HCEC 1CT (cell line): ENCODE measurements around the gene DDI1.
"Not testable (repeated sequence)": the region's sequence is repeated elsewhere in the genome, so short reads cannot be mapped to it uniquely, and the experiment has no call there.

Experiments
- DNase-seq: peaks from one replicate; pipeline ENCODE4 v3.0.0-alpha.2; 2017

DDI1 gene

DNA sequence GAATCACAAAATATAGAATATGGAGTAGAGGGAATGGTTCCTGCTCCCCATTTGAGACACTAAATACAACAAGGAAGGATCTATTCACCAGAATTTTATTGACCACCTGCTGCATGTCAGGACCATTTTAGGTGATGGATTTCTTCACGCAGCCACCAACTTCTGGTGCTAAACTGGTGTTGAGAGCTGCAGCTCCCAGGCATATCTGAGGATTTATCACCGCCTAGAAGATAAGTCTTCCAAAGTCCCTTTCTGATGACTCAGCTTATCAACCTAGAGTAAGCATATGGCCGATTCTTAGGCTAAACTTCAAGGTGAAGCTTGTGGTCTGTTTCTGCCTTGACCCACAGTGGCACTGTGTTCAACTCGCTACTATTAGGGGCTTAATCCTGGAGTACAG is 6.7 kb downstream of the DDI1 start:
- DNase-seq: no peak

DNA sequence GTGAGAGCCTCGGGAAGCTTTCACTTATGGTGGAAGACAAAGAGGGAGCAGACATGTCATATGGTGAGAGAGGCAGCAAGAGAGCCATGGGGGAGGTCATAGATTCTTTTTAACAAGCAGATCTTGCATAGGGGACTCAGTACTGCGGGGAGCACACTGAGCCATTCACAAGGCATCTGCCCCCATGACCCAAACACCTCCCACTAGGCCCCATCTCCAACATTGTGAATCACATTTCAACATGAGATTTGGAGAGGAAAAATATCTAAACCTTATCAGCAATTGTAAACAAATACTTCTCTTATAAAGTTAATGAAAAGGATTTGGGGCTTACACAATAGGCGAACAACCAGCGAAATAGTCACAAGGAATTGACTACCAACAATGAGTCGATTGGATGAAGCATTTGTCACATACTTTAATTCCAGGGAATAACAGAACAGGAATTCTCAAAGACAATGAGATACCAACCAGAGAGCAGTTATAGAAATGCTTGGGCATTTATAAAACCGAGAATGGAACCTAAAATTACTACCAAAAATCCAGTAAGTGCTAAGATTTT is 7.3 kb downstream of the DDI1 start:
- DNase-seq: no peak

DNA sequence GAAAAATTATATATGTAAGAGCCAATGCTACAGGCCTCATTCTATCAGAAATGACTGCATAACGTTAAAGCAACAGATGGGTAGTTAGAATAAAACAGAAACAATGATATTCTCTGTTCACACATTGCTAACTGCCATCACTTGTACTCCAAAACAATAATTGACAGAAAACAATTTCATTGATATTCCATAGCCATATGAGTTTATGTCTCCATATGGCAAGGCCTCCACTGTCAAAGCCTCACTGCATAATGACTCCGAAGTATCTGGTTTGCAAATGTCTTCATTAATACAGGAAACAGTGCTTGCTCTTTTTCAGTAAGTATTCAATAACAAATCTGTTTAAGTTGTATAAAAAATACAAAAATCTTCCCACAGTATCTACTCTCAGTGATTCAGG is 9.9 kb downstream of the DDI1 start:
- no peak for DNase-seq

DNA sequence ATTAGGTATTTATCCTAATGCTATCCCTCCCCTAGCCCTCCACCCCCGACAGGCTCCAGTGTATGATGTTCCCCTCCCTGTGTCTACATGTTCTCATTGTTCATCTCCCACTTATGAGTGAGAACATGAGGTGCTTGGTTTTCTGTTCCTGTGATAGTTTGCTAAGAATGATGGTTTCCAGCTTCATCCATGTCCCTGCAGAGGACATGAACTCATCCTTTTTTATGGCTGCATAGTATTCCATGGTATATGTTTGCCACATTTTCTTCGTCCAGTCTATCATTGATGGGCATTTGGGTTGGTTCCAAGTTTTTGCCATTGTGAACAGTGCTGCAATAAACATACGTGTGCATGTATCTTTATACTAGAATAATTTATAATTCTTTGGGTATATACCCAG is 10.4 kb downstream of the DDI1 start:
- not testable (repeated sequence) for DNase-seq

DNA sequence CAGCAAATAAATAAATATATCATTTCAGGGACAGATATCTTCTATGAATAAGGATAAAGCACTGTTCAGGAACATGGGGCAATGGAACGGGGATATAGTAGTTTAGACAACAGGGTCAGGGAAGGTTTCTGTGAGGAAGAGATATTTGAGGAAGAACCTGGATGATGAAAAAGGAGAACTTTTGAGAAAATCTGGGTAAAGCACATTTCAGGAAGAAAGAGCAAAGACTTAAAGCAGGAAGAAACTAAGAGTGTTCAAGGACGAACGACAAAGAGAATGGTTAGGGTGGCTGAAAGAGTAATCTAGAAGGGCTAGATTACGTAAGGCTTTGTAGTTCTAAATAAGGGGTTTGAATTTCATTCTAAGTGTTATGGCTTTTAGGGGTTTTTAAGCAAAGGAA is 12.7 kb downstream of the DDI1 start:
- no peak for DNase-seq

DNA sequence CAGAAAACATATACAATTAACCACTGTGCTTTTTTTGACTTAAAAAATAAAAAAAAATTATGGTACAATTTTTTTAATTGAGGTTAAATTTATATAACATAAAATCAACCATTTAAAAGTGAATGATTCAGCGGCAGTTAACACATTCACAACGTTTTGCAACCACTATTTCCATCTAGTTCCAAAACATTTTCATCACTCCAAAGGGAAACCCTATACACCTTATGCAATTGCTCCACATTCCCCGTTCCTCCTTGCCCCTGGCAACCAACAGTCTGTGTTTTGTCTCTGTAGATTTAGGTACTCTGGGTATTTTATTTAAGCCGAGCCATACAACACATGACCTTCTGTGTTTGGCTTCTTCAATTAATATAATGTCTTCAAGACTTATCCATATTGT is 15.3 kb downstream of the DDI1 start:
- no peak for DNase-seq

DNA sequence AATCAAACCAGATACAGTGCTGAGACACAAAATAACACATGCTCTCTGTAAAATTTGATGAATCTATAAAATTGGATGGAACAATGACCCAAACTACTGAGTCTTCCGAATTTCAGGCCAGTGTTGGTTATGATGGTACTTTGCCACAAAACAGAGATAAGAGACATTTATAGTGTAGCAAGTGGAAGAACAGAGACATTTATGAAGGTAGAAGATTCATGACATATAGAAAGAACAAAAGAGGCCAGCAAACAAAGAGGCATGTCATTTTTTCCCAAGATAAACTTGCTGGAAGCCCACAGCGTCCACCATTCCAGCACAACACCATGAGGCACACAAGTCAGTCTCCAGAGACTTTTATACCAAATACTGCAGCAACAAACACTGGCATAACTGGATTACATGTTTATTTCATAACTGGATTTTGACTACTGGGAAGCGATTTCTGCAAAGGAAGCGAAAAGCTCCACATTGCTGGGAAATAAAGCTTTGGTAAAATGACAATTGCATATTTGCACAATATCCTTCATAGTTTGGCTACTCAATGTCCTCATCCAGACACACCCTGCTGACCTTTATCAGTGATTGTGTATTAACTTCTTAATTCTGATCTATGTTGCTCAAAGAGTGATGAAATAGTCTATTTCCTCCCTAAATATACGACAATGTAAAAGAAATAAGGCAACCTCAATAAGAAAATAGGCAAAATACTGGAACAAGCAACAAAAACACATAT is 17.5 kb downstream of the DDI1 start:
- no peak for DNase-seq

DNA sequence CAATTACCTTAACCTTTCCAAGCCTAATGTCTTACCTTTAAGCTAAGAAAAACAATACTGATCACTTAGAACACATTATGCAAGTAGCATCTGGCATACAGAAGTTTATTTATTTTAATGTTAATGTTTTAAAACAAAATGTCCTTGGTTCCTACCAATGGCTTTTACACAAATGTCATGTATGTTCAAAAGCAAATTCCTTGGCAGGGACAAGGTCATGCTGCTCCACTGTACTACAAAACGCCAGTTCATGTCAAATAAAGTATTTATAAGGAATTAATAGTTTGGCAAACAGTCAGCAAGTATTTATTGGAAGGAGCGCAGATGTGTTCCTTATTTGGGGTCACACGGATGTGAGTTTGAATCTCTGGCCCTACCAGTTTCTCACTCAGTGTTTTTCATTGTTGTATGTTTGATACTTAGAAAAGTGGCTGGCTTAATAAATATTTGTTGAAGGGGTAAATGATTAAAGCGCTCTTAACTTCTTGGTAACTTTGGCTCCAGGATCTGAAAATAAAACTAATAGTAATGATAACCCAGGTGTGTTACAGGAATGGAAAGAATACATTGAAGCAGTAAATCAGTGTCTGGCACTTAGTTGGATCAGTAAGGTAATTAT is 18.6 kb downstream of the DDI1 start:
- no peak for DNase-seq

DNA sequence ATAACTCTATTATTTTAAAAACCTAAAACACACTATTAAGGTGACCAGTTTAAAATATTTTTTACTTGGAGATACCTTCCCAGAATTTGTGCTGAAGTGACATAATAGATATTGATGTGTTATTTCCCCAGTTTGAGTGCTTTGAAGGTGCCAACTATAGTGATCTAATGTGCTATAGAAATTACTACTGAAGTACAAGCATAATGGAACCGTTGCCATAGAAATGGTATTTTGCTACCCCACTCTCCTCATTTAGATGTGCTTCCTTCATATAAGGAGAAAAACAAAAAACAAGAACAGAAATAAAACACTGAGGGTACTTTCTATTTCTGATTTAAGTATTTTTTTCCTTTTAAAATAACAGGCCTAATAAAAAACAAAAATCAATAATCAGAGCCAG is 19.2 kb downstream of the DDI1 start:
- no peak for DNase-seq

DNA sequence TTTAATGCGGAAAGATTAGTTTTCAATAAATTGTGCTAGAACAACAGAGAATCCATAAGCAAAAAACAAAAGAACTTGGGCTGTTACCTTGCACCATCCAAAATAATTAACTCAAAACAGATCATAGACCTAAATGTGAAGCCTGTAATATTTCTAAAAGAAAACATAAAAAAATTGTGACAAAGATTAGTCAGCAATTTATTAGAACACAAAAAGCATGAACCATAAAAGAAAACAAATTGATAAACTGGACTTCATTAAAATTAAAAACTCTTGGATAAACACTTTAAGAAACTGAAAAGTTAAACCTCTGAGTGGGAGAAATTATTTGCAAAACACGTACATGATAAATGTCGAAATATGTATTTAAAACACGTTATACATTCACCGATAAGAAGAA is 21.5 kb downstream of the DDI1 start:
- DNase-seq: no peak

DNA sequence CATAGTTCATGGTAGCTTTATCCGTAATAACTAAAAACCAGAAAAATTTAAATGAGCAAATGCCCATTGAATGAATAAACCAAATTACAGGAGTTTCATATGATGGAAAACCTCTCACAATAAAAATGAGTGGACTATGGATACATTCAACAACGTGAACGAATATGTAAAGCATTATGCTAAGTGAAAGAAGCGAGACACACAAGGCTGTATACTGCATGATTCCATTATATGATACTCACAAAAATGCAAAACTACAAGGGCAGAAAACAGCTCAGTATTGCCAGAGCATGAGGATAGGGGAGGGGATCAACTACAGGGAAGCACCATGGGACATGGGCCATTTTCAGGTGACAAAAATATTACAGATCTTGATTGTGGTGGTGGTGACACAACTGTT is 22.2 kb downstream of the DDI1 start:
- DNase-seq: no peak

DNA sequence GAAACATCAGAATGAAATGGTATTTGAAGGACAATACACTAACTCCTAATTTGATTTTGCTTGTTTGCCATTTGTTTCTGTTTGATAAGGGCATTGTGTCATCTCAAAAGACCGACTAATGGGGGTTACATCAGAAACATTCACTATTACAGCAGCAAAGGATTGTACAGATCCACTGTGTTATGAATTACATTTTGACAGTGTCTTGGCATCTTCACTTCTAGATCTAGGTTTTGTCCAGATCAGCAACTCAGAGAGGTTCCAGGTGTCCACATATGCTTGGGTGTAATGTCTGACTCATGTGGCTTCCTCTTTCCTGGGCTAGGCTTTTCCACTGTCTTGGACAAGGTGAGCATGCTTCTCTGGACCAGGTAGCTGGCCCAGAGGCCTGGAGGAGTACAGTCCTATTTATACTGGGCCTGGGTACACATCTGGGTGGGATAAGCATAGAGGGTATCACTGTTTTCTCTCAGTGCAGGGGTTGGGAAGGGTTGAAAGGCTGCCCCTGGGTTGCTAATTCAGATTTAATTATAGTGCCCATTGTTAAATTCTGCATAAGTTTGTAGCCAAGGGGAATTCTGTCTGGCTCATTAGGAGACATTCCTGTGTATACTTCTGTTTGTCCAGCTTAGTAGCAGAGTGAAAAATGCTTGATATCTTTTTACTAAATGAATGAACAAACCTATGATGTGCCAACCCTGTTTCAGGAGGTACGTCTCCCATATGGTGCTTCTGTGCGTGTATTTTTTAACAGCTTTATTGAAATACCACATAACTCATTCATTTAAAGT is 23.8 kb downstream of the DDI1 start:
- no peak for DNase-seq

DNA sequence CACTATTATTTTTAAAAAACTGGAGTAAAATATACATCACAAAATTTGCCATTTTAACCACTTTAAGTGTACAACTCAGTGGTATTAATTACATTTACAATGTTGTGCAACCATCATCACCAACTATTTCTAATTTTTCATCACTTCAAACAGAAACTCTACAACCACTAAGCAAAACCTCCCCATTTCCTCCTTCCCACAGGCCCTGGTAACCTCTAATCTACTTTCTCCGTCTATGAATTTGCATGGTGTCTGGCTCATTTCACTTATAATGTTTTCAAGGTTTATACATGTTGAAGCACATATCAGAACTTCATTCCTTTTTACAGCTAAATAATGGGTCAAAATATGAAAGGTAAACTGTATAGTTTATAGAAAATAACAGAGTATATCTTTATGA is 24.4 kb downstream of the DDI1 start:
- DNase-seq: no peak

DNA sequence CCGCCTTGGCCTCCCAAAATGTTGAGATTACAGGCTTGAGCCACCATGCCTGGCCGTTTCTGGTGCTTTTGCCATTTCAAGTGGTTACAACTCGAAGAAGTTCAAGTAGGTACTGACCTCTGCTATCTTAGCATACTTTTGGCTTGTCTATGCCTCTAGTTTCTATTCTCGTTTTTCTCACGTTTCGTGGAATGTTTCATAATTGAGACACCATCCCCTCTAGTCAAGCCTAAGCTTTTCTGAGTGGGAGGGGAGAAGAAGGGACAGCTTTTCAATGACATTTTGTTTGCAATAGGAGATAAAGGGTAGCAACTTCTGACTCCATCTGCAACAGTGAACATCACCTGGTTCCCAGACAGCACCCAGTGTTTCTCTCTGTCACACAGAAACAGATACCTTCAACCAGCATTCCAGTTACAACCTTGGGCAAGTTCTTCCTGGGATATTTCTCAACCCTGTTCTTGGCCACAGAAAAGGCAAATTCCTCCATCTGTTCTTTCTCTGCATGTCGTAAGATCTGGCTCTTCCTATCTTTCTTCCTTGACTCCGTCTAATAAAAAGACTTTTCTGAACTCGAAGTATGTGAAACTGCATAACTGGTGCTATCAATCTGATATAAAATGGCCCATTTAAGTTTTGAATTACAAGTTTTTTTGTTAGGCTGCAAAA is 25.5 kb downstream of the DDI1 start:
- DNase-seq: no peak

DNA sequence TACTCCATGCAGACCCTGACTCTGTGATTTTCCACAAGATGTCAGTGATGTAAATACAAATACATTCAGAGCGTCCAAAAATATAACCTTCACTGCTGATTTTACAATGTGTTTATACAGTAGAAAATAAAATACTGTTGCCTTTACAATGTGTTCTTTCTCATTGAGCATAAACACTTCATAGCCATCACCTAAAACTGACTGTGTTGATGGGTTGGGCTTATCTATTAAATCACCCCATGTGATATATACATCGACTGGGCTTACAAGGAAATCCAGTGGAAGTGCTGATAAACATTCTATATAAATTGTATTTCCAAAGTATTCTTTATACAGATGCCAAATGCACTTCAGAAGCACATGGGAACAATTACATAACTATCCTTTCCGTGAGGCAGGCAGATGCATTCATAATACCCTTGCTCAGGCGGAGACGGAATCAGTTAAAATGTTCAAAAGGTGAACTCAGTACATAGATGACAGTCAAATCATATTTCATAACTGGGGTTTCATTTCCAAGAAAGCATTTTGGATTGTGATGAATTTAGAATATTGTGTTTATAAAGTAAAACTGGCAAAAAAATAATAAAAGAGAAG is 27.7 kb downstream of the DDI1 start:
- no peak for DNase-seq

DNA sequence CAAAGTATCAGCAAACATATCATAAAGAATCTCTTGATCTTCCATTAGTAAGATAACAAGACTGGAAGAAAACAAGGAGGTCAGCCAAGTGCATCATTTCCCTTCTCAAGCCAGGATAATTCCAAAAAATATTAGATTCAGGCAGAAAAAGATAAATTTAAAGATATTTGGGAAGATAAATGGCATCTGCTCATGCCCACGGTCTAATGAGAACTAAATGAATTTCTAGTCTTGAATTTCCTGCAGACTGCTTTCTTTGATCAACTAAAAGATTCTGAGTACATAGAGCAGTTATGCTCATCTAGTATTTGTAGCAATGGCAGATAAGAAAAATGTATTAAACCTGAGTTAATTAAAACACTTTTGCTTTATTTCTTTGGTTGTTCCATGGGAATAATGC is 31.1 kb downstream of the DDI1 start:
- DNase-seq: no peak

DNA sequence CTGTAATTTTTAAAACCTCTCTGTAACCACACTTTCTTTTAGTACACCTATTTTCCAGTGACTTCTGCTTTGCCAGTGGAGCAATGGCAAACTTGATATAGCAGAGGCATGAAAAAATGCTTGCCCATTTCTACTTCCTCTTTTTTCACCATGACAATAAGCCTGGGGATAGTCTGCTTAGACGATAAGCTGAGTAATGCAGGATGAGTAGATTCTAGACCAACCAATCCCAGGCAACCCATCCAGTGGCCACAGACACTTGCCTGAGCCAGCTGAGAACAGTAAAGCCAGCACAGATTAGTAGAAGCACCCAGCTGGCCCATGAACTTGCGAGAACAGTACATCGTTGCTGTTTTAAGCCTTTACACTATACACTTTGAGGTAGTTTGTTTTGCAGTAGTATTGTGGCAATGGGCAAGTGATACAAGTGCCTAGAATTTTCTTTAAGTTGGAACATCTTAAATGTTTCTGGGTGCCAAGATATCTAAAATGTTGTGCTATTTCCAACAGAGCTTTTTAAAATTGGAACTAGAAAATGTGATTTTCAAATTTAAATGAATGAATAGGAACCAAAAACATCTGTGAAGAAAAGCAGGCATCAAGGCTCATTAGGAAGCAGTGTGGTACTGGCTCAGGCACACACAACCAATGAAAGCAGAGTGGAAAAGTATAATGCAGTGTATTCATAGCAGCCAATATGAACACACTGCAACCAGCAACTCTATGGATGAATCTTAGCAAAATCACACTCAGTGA is 37.7 kb downstream of the DDI1 start:
- peak; percentile 54 for DNase-seq

DNA sequence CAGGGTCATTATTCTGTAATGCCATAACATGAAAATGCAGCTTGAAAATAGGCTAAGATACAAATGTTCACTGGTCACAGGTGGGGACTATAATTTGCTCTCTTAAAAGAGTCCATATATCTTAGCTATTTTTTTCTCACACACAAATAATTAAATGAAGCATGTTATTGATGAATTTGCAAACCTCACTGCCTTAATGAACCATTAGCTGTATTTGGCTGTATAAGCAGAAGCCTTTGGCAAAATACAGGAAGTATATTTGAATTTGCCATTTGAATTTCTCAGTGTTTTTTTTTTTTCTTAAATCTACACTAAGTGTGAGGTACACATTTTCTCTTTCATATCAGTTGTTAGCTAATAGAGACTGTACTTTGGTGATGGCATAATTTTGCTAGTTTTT is 38.7 kb downstream of the DDI1 start:
- no peak for DNase-seq

DNA sequence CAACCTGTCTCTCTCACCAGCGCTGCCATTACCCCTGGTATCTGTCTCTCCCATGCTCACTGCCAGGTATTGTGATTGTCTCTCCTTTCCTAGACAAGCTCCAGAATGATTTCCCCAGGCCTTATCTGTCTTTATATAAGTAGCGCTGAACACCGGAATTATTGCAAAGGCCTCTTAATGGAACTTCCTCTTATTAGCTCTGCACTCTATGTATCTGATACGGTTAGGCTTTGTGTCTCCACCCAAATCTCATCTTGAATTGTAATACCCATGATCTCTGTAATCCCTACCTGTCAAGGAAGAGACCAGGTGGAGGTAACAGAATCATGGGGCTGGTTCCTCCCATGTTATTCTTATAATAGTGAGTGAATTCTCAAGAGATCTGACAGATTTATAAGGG is 39.3 kb downstream of the DDI1 start:
- DNase-seq: no peak

DNA sequence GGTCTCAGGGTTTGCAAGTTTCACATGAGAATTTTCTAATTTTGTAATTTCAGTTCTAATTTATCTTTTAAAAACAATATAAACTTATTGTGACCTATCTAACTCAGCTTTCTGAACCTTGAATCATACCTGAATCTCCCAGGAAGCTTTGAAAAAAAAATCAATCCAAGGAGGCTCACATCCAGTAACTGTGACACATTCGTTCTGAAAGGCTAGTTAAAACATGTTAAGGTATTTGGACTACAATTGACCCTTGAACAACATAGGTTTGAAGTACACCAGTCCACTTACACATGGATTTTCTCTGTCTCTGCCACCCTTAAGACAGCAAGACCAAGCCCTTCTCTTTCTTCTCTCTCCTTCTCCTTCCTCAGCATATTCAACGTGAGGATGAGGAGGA is 40.0 kb downstream of the DDI1 start:
- DNase-seq: no peak

DNA sequence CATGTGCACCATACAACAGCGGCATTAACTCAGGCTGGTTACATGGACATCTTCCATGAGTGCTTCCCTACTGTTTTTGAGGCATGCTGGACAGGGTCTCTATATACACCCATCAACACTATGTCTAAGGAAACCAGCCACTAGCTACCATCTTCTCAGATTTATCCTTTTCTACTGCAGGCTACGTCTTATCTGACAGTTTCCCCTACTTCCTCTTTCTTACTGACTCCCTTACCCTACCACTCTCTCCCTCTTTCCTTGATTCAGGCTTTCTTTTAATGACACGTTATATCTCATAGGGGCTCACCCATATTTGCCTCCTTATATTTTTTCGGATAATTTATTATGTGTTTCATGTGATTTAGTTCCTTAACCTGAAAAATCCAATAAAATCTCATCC is 41.8 kb downstream of the DDI1 start:
- DNase-seq: no peak

DNA sequence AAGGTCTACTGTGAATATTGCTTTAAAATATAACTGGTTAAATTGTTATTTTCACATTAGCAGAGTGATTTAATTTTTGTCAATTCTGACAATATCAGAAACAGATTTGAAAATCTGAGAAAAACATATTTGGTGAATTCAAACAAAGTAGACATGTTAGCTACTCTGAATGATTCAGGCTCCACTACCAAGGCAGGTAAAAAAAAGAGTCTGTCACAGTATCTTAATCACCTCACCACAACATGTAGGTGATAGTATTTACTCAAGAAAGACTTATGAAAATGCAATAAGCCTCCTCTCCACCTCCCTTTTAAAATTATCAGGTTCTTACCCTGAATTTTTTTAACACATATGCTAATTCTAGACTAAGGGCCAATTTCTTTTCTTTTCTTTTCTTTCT is 42.6 kb downstream of the DDI1 start:
- no peak for DNase-seq
